NCI-H446 treated with DMSO at 0.1 percent for 48 hours (cell line): ENCODE results near the gene RFC2.
"Not testable (repeated sequence)": the region's sequence is repeated elsewhere in the genome, so short reads cannot be mapped to it uniquely, and the experiment has no call there.

Experiments
- DNase-seq: peaks from one replicate; lab custom pipeline; 2025; lab: John Stamatoyannopoulos, UW

Gene RFC2

GRCh38 chr7:74282748-74283459, 28.7 kb upstream of the RFC2 start:
- no peak for DNase-seq

- no peak for DNase-seq
These were observed 26.8 kb upstream of the RFC2 start for GRCh38 chr7:74280985-74281384.

- no peak for DNase-seq
These were observed 23.4 kb upstream of the RFC2 start for GRCh38 chr7:74277636-74278035.

GRCh38 chr7:74275401-74275881, 21.2 kb upstream of the RFC2 start:
- DNase-seq = no peak

- DNase-seq = no peak
These were observed 18.3 kb upstream of the RFC2 start for GRCh38 chr7:74272305-74273038.

- DNase-seq = no peak
These were observed 17.5 kb upstream of the RFC2 start for GRCh38 chr7:74271742-74272141.

GRCh38 chr7:74269757-74270277, 15.6 kb upstream of the RFC2 start:
- DNase-seq = peak; percentile 11

GRCh38 chr7:74267756-74268565, 13.8 kb upstream of the RFC2 start:
- DNase-seq = no peak

- DNase-seq = no peak
These were observed 12.2 kb upstream of the RFC2 start for GRCh38 chr7:74266191-74266963.

- no peak for DNase-seq
These were observed 9.4 kb upstream of the RFC2 start for GRCh38 chr7:74263399-74264120.

GRCh38 chr7:74262639-74263398, 8.6 kb upstream of the RFC2 start:
- no peak for DNase-seq

- DNase-seq = no peak
These were observed 4.4 kb upstream of the RFC2 start for GRCh38 chr7:74258639-74259038.

- DNase-seq = no peak
These were observed 2.6 kb upstream of the RFC2 start for GRCh38 chr7:74256491-74257408.

- not testable (repeated sequence) for DNase-seq
These were observed 1.3 kb upstream of the RFC2 start for GRCh38 chr7:74255461-74255860.

GRCh38 chr7:74254858-74255379, 720 bp upstream of the RFC2 start:
- DNase-seq = no peak

- no peak for DNase-seq
These were observed 417 bp downstream of the RFC2 start for GRCh38 chr7:74253835-74254128.

GRCh38 chr7:74253331-74253730, 868 bp downstream of the RFC2 start:
- no peak for DNase-seq

GRCh38 chr7:74252893-74253292, 1.3 kb downstream of the RFC2 start:
- no peak for DNase-seq

- not testable (repeated sequence) for DNase-seq
These were observed 5.1 kb downstream of the RFC2 start for GRCh38 chr7:74249058-74249457.
